PFSK-1 (cell line): Measurements from ENCODE around the gene SFTPA1.

ENCODE experiments used
- FOXP2 ChIP-seq: optimal IDR thresholded peaks from 2 replicates; pipeline ENCODE3; 2011; ENCODE audit warnings: borderline replicate concordance, control low read depth, inconsistent platforms; ENCODE audit not compliant: insufficient read depth; ENCODE audit errors: extremely low read length, extremely low read depth
- POLR2AphosphoS5 ChIP-seq: IDR thresholded peaks from 2 replicates; pipeline ENCODE4 v1.6.1; 2012; ENCODE audit warnings: low read depth, mild to moderate bottlenecking, control low read depth, low read length, moderate library complexity
- TAF1 ChIP-seq: IDR thresholded peaks from 2 replicates; pipeline ENCODE4 v1.6.1; 2012; ENCODE audit warnings: low read length, control low read depth, borderline replicate concordance; ENCODE audit not compliant: insufficient read depth
- TF ChIP-seq, protein P1 (sequence below), 2 experiments: IDR thresholded peaks; 2 replicates each; pipeline versions ENCODE4 v1.6.1 to v1.8.0; 2011 to 2012; ENCODE audit warnings: low read depth in 2 of 2, low read length in 2 of 2, control low read depth in 1 of 2, inconsistent platforms in 1 of 2, mild to moderate bottlenecking in 1 of 2, moderate library complexity in 1 of 2; ENCODE audit not compliant: insufficient read depth in 1 of 2

DNA sequence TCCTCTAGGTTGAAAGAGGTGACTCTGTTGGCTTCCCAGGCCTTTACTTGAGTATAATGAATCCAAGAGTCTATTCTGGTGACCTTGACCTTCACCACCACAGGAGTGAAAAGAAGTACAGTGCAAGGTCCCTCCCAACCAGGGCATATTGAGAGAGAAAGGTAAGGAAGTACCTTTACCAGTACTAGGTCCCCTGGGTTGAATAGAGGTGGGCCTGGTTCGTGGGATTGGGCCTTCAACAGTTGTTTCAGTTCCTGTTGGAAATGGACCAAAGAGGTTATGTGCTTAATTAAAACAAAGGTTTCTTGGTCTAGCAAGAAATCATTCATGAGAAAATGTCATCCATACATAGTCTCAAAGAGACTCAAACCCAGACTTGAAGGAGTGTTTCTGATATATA lies 6.4 kb upstream of the SFTPA1 start:
- TF ChIP-seq POLR2AphosphoS5 (no peak), TAF1 (no peak), FOXP2 (no peak)
- TF ChIP-seq, protein P1, sequence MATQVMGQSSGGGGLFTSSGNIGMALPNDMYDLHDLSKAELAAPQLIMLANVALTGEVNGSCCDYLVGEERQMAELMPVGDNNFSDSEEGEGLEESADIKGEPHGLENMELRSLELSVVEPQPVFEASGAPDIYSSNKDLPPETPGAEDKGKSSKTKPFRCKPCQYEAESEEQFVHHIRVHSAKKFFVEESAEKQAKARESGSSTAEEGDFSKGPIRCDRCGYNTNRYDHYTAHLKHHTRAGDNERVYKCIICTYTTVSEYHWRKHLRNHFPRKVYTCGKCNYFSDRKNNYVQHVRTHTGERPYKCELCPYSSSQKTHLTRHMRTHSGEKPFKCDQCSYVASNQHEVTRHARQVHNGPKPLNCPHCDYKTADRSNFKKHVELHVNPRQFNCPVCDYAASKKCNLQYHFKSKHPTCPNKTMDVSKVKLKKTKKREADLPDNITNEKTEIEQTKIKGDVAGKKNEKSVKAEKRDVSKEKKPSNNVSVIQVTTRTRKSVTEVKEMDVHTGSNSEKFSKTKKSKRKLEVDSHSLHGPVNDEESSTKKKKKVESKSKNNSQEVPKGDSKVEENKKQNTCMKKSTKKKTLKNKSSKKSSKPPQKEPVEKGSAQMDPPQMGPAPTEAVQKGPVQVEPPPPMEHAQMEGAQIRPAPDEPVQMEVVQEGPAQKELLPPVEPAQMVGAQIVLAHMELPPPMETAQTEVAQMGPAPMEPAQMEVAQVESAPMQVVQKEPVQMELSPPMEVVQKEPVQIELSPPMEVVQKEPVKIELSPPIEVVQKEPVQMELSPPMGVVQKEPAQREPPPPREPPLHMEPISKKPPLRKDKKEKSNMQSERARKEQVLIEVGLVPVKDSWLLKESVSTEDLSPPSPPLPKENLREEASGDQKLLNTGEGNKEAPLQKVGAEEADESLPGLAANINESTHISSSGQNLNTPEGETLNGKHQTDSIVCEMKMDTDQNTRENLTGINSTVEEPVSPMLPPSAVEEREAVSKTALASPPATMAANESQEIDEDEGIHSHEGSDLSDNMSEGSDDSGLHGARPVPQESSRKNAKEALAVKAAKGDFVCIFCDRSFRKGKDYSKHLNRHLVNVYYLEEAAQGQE (IDR thresholded peaks at IDR 0.05; ENCODE audit: insufficient read depth in 1 of 2, low read depth in 2 of 2, low read length in 2 of 2), result no peak
